Eye (tissue), 1 donor: ENCODE data around the gene SIPA1L3.
"Not testable (repeated sequence)": the region's sequence is repeated elsewhere in the genome, so short reads cannot be mapped to it uniquely, and the experiment has no call there.

Source experiments
- DNase-seq: peaks from one replicate; pipeline ENCODE4 v3.0.0-alpha.2; 2015

The SIPA1L3 gene

GRCh38 chr19:38046254-38047048 lies 139.4 kb downstream of the SIPA1L3 start:
- peak; percentile 72 for DNase-seq

- peak; percentile 27 for DNase-seq
Observed at GRCh38 chr19:38047049-38047438, 140.0 kb downstream of the SIPA1L3 start.

GRCh38 chr19:38047641-38048040 lies 140.6 kb downstream of the SIPA1L3 start:
- peak; percentile 61 for DNase-seq

- DNase-seq: no peak
Observed at GRCh38 chr19:38049105-38049649, 142.2 kb downstream of the SIPA1L3 start.

- DNase-seq: peak; percentile 45
Observed at GRCh38 chr19:38055010-38055409, 148.0 kb downstream of the SIPA1L3 start.

GRCh38 chr19:38055655-38056521 lies 148.9 kb downstream of the SIPA1L3 start:
- DNase-seq: peak; percentile 35

GRCh38 chr19:38056646-38057045 lies 149.6 kb downstream of the SIPA1L3 start:
- no peak for DNase-seq

GRCh38 chr19:38057959-38058690 lies 151.1 kb downstream of the SIPA1L3 start:
- peak; percentile 74 for DNase-seq

- no peak for DNase-seq
Observed at GRCh38 chr19:38059897-38060296, 152.9 kb downstream of the SIPA1L3 start.

- DNase-seq: no peak
Observed at GRCh38 chr19:38060331-38060730, 153.3 kb downstream of the SIPA1L3 start.

- DNase-seq: no peak
Observed at GRCh38 chr19:38061294-38061693, 154.3 kb downstream of the SIPA1L3 start.

GRCh38 chr19:38062959-38063761 lies 156.2 kb downstream of the SIPA1L3 start:
- DNase-seq: peak; percentile 82

- DNase-seq: peak; percentile 41
Observed at GRCh38 chr19:38063928-38064327, 156.9 kb downstream of the SIPA1L3 start.

GRCh38 chr19:38064661-38065425 lies 157.8 kb downstream of the SIPA1L3 start:
- DNase-seq: no peak

GRCh38 chr19:38065775-38066174 lies 158.8 kb downstream of the SIPA1L3 start:
- DNase-seq: peak; percentile 36

GRCh38 chr19:38068826-38069225 lies 161.8 kb downstream of the SIPA1L3 start:
- no peak for DNase-seq

GRCh38 chr19:38070573-38070972 lies 163.6 kb downstream of the SIPA1L3 start:
- no peak for DNase-seq

- DNase-seq: not testable (repeated sequence)
Observed at GRCh38 chr19:38071054-38071453, 164.0 kb downstream of the SIPA1L3 start.

GRCh38 chr19:38071647-38072046 lies 164.6 kb downstream of the SIPA1L3 start:
- DNase-seq: no peak

- DNase-seq: peak; percentile 23
Observed at GRCh38 chr19:38072776-38073750, 166.1 kb downstream of the SIPA1L3 start.
